Gastroesophageal sphincter (tissue), 4 donors: ENCODE results near the gene FRRS1. TPM values are rescaled to one million over a fixed set of nuclear protein-coding genes. Genes with fewer than 3 reads are reported as not detected.

ENCODE experiments used
- ATAC-seq: fragments of 150-250 bp; one replicate; pipeline ENCODE4 v1.9.1; 2016; ENCODE audit warnings: mild to moderate bottlenecking, moderate library complexity
- H3K27ac ChIP-seq, 4 donors: fragments of 200-600 bp; sonication (generic) in 3 of 4; 1 replicate in 3 of 4; 2 replicates in 1 of 4; pipeline ENCODE4 v1.5.1; 2016 to 2019
- H3K27me3 ChIP-seq: fragments of 200-600 bp; sonication (generic); one replicate; pipeline ENCODE4 v1.5.1; 2019
- H3K36me3 ChIP-seq, 2 donors: fragments of 200-600 bp; sonication (generic); one replicate each; pipeline ENCODE4 v1.5.1; 2019; ENCODE audit warnings: control low read depth in 1 of 2
- H3K4me1 ChIP-seq, 3 donors: fragments of 200-600 bp; sonication (generic); 1 replicate in 2 of 3; 2 replicates in 1 of 3; pipeline ENCODE4 v1.5.1; 2016 to 2019; ENCODE audit warnings: control low read depth in 2 of 3
- H3K4me3 ChIP-seq, 2 donors: fragments of 200-600 bp; sonication (generic); one replicate each; pipeline ENCODE4 v1.5.1; 2019; ENCODE audit warnings: mild to moderate bottlenecking in 1 of 2, moderate library complexity in 1 of 2
- H3K9me3 ChIP-seq, 3 donors: fragments of 200-600 bp; sonication (generic); one replicate each; pipeline ENCODE4 v1.5.1; 2017 to 2019; ENCODE audit warnings: control low read depth in 2 of 3
- EP300 ChIP-seq: sonication (generic); formaldehyde crosslinking; IDR thresholded peaks from one replicate; pipeline ENCODE4 v1.6.1; 2017; ENCODE audit warnings: antibody characterized with exemption, mild to moderate bottlenecking
- POLR2A ChIP-seq, 2 donors: fragments of 450-650 bp; IDR thresholded peaks; one replicate each; pipeline ENCODE4 v1.6.1; 2017; ENCODE audit warnings: antibody characterized with exemption in 2 of 2, mild to moderate bottlenecking in 2 of 2, moderate library complexity in 1 of 2
- POLR2AphosphoS5 ChIP-seq: sonication (generic); formaldehyde crosslinking; IDR thresholded peaks from one replicate; pipeline ENCODE4 v1.6.1; 2017; ENCODE audit warnings: antibody characterized with exemption
- WGBS, 2 donors: methylation state at CpG; one replicate each; pipeline ENCODE4 v1.1.5; 2018; ENCODE audit warnings: low coverage in 1 of 2; 5-methylcytosine and 5-hydroxymethylcytosine counted together
- total RNA-seq, 4 donors: library from RNA; depleted of rRNA; stranded (reverse); fragments of >200 nt; gene quantifications; one replicate each; pipeline ENCODE4 v1.1.0, GENCODE V29; 2016
- TF ChIP-seq, protein P1 (sequence below), 4 experiments: fragments of 200-600 bp in 2 of 4; fragments of 450-650 bp in 2 of 4; sonication (generic) in 1 of 4; IDR thresholded peaks; one replicate each; pipeline ENCODE4 v1.5.1; 2017 to 2019; ENCODE audit warnings: antibody characterized with exemption in 4 of 4, mild to moderate bottlenecking in 2 of 4, moderate library complexity in 2 of 4

FRRS1 gene
- total RNA-seq, 4 donors from 2014 or later: 2.5 to 5.3 (median 3.1) TPM

DNA sequence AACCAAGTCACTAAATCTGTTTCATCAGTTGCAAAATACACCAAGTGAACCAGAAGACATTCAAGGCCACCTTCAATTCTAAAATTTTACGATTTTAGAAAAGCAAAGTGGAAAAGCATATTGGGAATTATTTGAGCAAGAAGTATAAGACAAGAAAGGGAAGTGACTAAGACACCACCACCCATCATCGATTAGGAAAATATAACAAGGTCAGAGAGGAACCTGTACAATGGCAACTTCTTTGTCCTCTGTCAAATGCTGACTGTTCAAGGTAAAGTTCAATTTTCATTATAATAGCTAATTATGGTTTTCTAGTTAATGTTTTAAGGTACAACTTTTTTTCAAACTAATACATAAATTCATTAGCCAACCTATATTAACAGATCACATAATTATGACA is 10.8 kb downstream of the FRRS1 start:
- no peaks in the 10 kb centered on the region for H3K27me3 ChIP-seq
- H3K9me3 ChIP-seq: no peaks in the 10 kb centered on the region
- no peak for TF ChIP-seq POLR2AphosphoS5
- no peak for TF ChIP-seq EP300
- no peak for TF ChIP-seq POLR2A (IDR thresholded peaks at IDR 0.05)
- TF ChIP-seq, protein P1, sequence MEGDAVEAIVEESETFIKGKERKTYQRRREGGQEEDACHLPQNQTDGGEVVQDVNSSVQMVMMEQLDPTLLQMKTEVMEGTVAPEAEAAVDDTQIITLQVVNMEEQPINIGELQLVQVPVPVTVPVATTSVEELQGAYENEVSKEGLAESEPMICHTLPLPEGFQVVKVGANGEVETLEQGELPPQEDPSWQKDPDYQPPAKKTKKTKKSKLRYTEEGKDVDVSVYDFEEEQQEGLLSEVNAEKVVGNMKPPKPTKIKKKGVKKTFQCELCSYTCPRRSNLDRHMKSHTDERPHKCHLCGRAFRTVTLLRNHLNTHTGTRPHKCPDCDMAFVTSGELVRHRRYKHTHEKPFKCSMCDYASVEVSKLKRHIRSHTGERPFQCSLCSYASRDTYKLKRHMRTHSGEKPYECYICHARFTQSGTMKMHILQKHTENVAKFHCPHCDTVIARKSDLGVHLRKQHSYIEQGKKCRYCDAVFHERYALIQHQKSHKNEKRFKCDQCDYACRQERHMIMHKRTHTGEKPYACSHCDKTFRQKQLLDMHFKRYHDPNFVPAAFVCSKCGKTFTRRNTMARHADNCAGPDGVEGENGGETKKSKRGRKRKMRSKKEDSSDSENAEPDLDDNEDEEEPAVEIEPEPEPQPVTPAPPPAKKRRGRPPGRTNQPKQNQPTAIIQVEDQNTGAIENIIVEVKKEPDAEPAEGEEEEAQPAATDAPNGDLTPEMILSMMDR (IDR thresholded peaks at IDR 0.05): no peak
- H3K27ac ChIP-seq: no peak overlapping the region
- H3K4me1 ChIP-seq: no peaks in the 10 kb centered on the region
- no peaks in the 10 kb centered on the region for H3K36me3 ChIP-seq
- WGBS, 2 donors: 67 to 69% methylated on average over 2 of the region's 2 CpGs
- ATAC-seq: no peak
- H3K4me3 ChIP-seq: no peak overlapping the region

DNA sequence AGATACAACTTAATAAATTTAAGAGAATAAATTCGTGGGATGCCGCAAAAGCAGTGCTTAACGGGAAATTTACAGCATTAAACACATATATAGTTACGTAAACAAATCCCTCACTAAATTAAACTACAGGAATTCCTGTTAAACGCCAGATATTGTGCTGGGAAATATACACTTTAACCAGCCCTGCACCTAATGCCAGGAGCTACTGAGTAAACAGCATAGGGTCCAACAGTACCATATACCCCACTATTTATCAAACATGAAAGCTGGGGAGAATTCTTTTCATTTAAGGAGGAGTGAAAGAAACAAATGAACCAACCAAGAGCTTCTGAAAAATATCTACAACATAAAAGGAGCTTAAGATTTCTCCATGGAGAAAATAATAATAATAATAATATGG is 11.7 kb downstream of the FRRS1 start:
- Histone ChIP-seq H3K4me3 (no peak overlapping the region), H3K36me3 (no peaks in the 10 kb centered on the region), H3K9me3 (no peaks in the 10 kb centered on the region), H3K27ac (no peak overlapping the region), H3K27me3 (no peaks in the 10 kb centered on the region), H3K4me1 (no peaks in the 10 kb centered on the region)
- no peak for ATAC-seq
- WGBS, 2 donors: 86% methylated on average over 5 of the region's 5 CpGs
- no peak for TF ChIP-seq POLR2AphosphoS5
- no peak for TF ChIP-seq EP300
- TF ChIP-seq POLR2A (IDR thresholded peaks at IDR 0.05): no peak
- TF ChIP-seq, protein P1 (IDR thresholded peaks at IDR 0.05): no peak

DNA sequence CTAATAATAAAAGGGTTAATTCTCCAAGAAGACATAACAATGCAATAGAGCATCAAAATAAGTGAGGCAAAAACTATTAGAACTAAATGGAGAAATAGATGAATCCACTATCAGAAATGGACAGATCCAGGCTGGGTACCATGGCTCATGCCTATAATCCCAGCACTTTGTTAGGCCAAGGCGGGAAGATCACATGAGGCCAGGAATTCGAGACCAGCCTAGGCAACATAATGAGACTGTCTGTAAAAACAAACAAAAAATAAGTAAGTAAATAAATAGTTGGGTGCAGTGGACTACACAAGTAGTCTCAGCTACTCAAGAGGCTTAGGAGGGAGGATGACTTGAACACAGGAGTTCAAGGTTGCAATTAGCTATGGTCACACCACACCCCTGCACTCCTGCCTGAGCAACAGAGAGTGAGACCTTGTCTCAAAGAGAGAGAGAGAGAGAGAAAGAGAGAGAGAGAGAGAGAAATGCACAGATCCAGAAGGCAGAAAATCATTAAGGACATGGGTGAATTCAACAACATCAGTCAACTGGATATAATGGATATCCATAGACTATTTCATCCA is 12.3 kb downstream of the FRRS1 start:
- 93 to 100% methylated on average over 2 of the region's 2 CpGs for WGBS, 2 donors
- no peak overlapping the region for H3K4me3 ChIP-seq
- no peak for ATAC-seq
- no peaks in the 10 kb centered on the region for H3K27me3 ChIP-seq
- no peak for TF ChIP-seq POLR2AphosphoS5
- no peak for TF ChIP-seq POLR2A (IDR thresholded peaks at IDR 0.05)
- no peak for TF ChIP-seq EP300
- TF ChIP-seq, protein P1 (IDR thresholded peaks at IDR 0.05): no peak
- H3K36me3 ChIP-seq: no peaks in the 10 kb centered on the region
- H3K27ac ChIP-seq: no peak overlapping the region
- H3K9me3 ChIP-seq: no peaks in the 10 kb centered on the region
- H3K4me1 ChIP-seq: no peaks in the 10 kb centered on the region

DNA sequence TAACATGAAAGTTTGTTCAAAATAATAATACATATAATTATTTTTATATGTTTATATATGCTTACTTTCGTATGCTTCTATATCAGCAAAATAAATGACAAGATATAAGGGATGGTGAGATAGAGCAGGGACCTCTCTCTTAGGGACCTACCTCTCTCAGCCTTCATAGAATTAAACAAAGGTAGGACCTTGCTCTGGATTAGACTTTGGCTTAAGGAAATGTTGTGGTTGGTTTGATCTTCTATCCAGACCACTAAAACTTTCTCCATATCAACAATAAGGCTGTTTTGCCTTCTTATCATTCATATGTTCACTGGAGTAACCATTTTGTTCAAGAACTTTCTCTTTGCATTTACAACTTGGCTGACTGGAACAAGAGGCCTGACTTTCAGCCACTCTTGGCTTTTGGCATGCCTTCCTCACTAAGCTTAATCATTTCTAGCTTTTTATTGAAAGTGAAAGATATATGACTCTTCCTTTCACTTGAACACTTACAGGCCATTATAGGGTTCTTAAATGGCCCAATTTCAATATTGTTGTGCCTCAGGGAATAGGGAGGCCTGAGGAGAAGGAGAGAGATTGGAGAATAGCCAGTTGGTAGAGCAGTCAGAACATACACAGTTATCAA is 14.4 kb downstream of the FRRS1 start:
- TF ChIP-seq POLR2AphosphoS5 (no peak), POLR2A (IDR thresholded peaks at IDR 0.05) (no peak)
- TF ChIP-seq, protein P1 (IDR thresholded peaks at IDR 0.05): no peak
- Histone ChIP-seq H3K27ac (no peak overlapping the region), H3K27me3 (no peaks in the 10 kb centered on the region), H3K4me1 (no peaks in the 10 kb centered on the region), H3K4me3 (no peak overlapping the region), H3K9me3 (no peaks in the 10 kb centered on the region), H3K36me3 (no peaks in the 10 kb centered on the region)
- no peak for ATAC-seq
- 100% methylated on average over 1 of the region's 1 CpG for WGBS, 2 donors
